Measurements from ENCODE around the gene CCNH. TPM values are rescaled to one million over a fixed set of nuclear protein-coding genes. Genes with fewer than 3 reads are reported as not detected.
A peak's percentile ranks its signal among the peaks of the same experiment; 100 is the strongest.

The CCNH gene
- total RNA-seq, 1 experiment from 2014 or later, result 50.1 TPM

- H3K9me3 Mint-ChIP-seq (ENCODE audit: low read depth, unreplicated experiment), result no peaks in the 10 kb centered on the region
- no peaks in the 10 kb centered on the region for H3K27me3 Mint-ChIP-seq (ENCODE audit: unreplicated experiment)
- DNase-seq, result no peak
- peaks cover 32% of the 10 kb centered on the region for H3K4me1 Mint-ChIP-seq (ENCODE audit: low read depth, unreplicated experiment)
- H3K4me3 Mint-ChIP-seq (ENCODE audit: low read depth, unreplicated experiment), result no peak overlapping the region
- intact Hi-C loops (cut with micrococcal nuclease; ENCODE audit: unreplicated experiment), result no loop called here
- TF ChIP-seq CTCF (IDR thresholded peaks at IDR 0.05; ENCODE audit: unreplicated experiment), result no peak
- peaks cover 82% of the 10 kb centered on the region for H3K36me3 Mint-ChIP-seq (ENCODE audit: insufficient read depth, unreplicated experiment)
- no TSS peak for BruUV-seq (replicated peaks)
- CTCF ChIA-PET, result no interaction called here
- peak overlapping the region; percentile 84 for H3K27ac Mint-ChIP-seq (ENCODE audit: unreplicated experiment)
Measured at GRCh38 chr5:87361031-87361445, 51.7 kb downstream of the CCNH start.

- Mint-ChIP-seq H3K4me3 (ENCODE audit: low read depth, unreplicated experiment) (no peak overlapping the region), H3K36me3 (ENCODE audit: insufficient read depth, unreplicated experiment) (peaks cover 85% of the 10 kb centered on the region), H3K4me1 (ENCODE audit: low read depth, unreplicated experiment) (peaks cover 30% of the 10 kb centered on the region), H3K9me3 (ENCODE audit: low read depth, unreplicated experiment) (no peaks in the 10 kb centered on the region), H3K27me3 (ENCODE audit: unreplicated experiment) (no peaks in the 10 kb centered on the region), H3K27ac (ENCODE audit: unreplicated experiment) (peak overlapping the region; percentile 84)
- BruUV-seq (replicated peaks), result no TSS peak
- intact Hi-C loops (cut with micrococcal nuclease; ENCODE audit: unreplicated experiment), result no loop called here
- no peak for TF ChIP-seq CTCF (IDR thresholded peaks at IDR 0.05; ENCODE audit: unreplicated experiment)
- no peak for DNase-seq
- CTCF ChIA-PET, result no interaction called here
Measured at GRCh38 chr5:87360132-87360531, 52.6 kb downstream of the CCNH start.

GRCh38 chr5:87359106-87359505, 53.6 kb downstream of the CCNH start:
- Mint-ChIP-seq H3K27me3 (ENCODE audit: unreplicated experiment) (no peaks in the 10 kb centered on the region), H3K9me3 (ENCODE audit: low read depth, unreplicated experiment) (no peaks in the 10 kb centered on the region), H3K4me1 (ENCODE audit: low read depth, unreplicated experiment) (peaks cover 38% of the 10 kb centered on the region), H3K27ac (ENCODE audit: unreplicated experiment) (peak overlapping the region; percentile 42), H3K36me3 (ENCODE audit: insufficient read depth, unreplicated experiment) (peaks cover 85% of the 10 kb centered on the region), H3K4me3 (ENCODE audit: low read depth, unreplicated experiment) (no peak overlapping the region)
- no peak for TF ChIP-seq CTCF (IDR thresholded peaks at IDR 0.05; ENCODE audit: unreplicated experiment)
- intact Hi-C loops (cut with micrococcal nuclease; ENCODE audit: unreplicated experiment), result no loop called here
- BruUV-seq (replicated peaks), result no TSS peak
- CTCF ChIA-PET, result no interaction called here
- DNase-seq, result no peak

- no peak for TF ChIP-seq CTCF (IDR thresholded peaks at IDR 0.05; ENCODE audit: unreplicated experiment)
- intact Hi-C loops (cut with micrococcal nuclease; ENCODE audit: unreplicated experiment), result no loop called here
- peak overlapping the region; percentile 42 for H3K27ac Mint-ChIP-seq (ENCODE audit: unreplicated experiment)
- CTCF ChIA-PET, result no interaction called here
- H3K4me3 Mint-ChIP-seq (ENCODE audit: low read depth, unreplicated experiment), result no peak overlapping the region
- no TSS peak for BruUV-seq (replicated peaks)
- peaks cover 40% of the 10 kb centered on the region for H3K4me1 Mint-ChIP-seq (ENCODE audit: low read depth, unreplicated experiment)
- H3K36me3 Mint-ChIP-seq (ENCODE audit: insufficient read depth, unreplicated experiment), result peaks cover 72% of the 10 kb centered on the region
- H3K9me3 Mint-ChIP-seq (ENCODE audit: low read depth, unreplicated experiment), result no peaks in the 10 kb centered on the region
- no peaks in the 10 kb centered on the region for H3K27me3 Mint-ChIP-seq (ENCODE audit: unreplicated experiment)
- DNase-seq, result no peak
Measured at GRCh38 chr5:87354496-87354895, 58.2 kb downstream of the CCNH start.

Data from Calu3 (cell line).